Thymus (tissue), 11 donors: ENCODE results near the gene DEPDC5. TPM values are rescaled to one million over a fixed set of nuclear protein-coding genes. Genes with fewer than 3 reads are reported as not detected.

Source experiments
- DNase-seq, 9 donors: peaks; one replicate each; pipeline ENCODE4 v3.0.0-alpha.2; 2013; ENCODE audit warnings: low spot score in 9 of 9, low read depth in 6 of 9, missing footprints in 1 of 9
- H3K27ac ChIP-seq, 2 donors: one replicate each; pipeline ENCODE4 v1.5.1; 2013; ENCODE audit warnings: control low read depth in 1 of 2, low read depth in 1 of 2, low read length in 1 of 2, mild to moderate bottlenecking in 1 of 2, moderate library complexity in 1 of 2
- H3K27me3 ChIP-seq, 2 donors: one replicate each; pipeline ENCODE4 v1.5.1; 2013; ENCODE audit warnings: low read length in 1 of 2; ENCODE audit not compliant: control insufficient read depth in 2 of 2, insufficient read depth in 1 of 2
- H3K36me3 ChIP-seq, 2 donors: one replicate each; pipeline ENCODE4 v1.5.1; 2013; ENCODE audit warnings: low read length in 1 of 2, mild to moderate bottlenecking in 1 of 2, moderate library complexity in 1 of 2; ENCODE audit not compliant: control insufficient read depth in 2 of 2, insufficient read depth in 2 of 2
- H3K4me1 ChIP-seq, 2 donors: one replicate each; pipeline ENCODE4 v1.5.1; 2013; ENCODE audit warnings: low read length in 2 of 2; ENCODE audit not compliant: control insufficient read depth in 2 of 2, insufficient read depth in 2 of 2
- H3K4me3 ChIP-seq, 2 donors: one replicate each; pipeline ENCODE4 v1.5.1; 2013; ENCODE audit warnings: low read length in 2 of 2, control low read depth in 1 of 2, mild to moderate bottlenecking in 1 of 2
- H3K9me3 ChIP-seq, 2 donors: one replicate each; pipeline ENCODE4 v1.5.1; 2013; ENCODE audit warnings: low read length in 1 of 2, mild to moderate bottlenecking in 1 of 2; ENCODE audit not compliant: control insufficient read depth in 2 of 2, insufficient read depth in 1 of 2
- WGBS: extraction: QIAGEN DNeasy Blood & Tissue Kit; methylation state at CpG from one replicate; pipeline ENCODE4 v1.1.7; 2013; 5-methylcytosine and 5-hydroxymethylcytosine counted together
- polyA plus RNA-seq: library from polyadenylated mRNA; stranded (reverse); fragments of 200-250 nt; gene quantifications from one replicate; pipeline ENCODE4 v1.2.3, GENCODE V29; 2013
- total RNA-seq: library from RNA; stranded (reverse); fragments of 120-200 nt; gene quantifications from one replicate; pipeline ENCODE4 v1.2.4, GENCODE V29; 2013
- donor health status: healthy.

The DEPDC5 gene
- total and polyA plus RNA-seq, 2 donors, result 9.2 to 10.5 TPM

DNA sequence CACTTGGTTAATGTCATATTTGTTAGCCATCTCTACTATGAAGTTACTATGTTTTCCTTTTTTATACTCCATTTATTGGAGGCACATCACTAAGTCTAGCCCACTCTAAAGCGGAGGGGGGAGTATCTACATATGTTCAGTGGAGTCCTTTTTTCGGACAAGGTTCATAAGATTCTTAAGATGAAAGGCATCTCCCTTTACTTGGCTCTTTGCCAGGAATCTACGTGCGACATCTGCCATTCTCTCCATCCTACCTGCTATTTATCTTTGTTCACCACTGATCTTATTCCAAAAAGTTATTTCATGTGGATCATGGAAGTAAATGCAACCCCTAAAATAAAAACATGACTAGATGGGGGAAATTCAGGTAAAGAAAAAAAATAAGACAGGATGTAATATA, 113.1 kb downstream of the DEPDC5 start:
- no peak for DNase-seq
- H3K4me3 ChIP-seq, result no peak overlapping the region
- WGBS, result 95% methylated on average over 4 of the region's 4 CpGs
- no peaks in the 10 kb centered on the region for H3K4me1 ChIP-seq
- H3K27ac ChIP-seq, result no peak overlapping the region
- H3K9me3 ChIP-seq, result no peaks in the 10 kb centered on the region
- peaks cover 15 to 20% of the 10 kb centered on the region in 2 donors for H3K36me3 ChIP-seq
- H3K27me3 ChIP-seq, result no peaks in the 10 kb centered on the region

DNA sequence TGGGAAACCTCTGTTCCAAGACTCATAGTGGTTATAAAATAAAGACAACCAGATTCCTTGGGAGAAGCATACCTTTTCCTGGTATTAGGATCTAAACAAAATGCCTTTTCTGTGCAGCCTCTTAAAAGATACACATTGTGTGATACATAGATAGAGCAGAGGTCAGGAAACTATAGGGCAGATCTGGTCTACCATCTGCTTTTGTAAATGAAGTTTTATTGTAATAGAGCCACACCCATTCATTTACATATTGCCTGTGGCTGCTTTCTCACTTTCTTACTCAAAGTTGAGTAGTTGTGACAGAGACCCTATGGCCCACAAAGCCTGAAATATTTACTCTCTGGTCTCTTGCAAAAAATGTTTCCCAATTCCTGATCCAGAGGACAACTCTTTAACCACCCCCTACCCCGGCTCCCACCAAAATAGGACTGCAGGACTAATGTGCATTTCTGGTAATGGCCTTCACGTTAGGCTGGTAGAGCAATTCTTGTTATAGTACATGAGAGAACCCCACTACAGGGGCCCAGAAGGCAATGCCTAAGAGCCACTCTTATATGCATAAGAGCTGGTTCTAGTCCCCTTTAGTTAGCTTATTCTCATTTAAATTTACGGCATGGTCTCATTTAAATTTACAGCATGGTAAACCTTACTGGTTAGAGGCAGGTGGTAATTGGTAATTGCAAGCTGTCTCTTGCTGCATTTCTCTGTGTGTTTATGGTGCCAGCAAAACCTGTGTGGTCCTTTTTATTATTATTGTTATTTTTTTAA, 113.8 kb downstream of the DEPDC5 start:
- WGBS, result 98% methylated on average over 3 of the region's 3 CpGs
- Histone ChIP-seq H3K4me1 (no peaks in the 10 kb centered on the region), H3K27me3 (no peaks in the 10 kb centered on the region), H3K36me3 (peaks cover 15 to 21% of the 10 kb centered on the region in 2 donors), H3K9me3 (no peaks in the 10 kb centered on the region), H3K4me3 (no peak overlapping the region), H3K27ac (no peak overlapping the region)
- DNase-seq, result no peak

DNA sequence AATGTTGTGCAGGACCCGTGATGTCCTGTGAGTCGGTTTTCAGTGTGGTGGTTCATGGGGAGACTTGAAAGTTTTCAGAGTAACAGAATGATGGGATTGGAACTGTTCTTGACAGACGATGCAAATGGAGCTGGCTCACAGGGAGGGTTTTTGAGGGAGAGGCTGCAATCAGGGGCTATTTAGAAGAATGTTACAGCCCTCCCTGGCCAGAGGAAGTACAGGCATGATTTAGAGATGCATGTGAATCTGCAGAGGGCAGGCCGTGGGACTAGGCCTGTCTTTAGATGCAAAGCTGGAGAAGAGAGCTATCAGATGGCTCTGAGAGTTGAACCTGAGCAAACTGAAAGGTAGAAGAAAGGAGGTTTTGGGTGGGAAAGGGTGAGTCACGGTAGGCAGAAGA, 115.9 kb downstream of the DEPDC5 start:
- Histone ChIP-seq H3K27me3 (no peaks in the 10 kb centered on the region), H3K36me3 (peaks cover 27 to 29% of the 10 kb centered on the region in 2 donors), H3K4me3 (no peak overlapping the region), H3K27ac (no peak overlapping the region), H3K9me3 (no peaks in the 10 kb centered on the region), H3K4me1 (no peaks in the 10 kb centered on the region)
- WGBS, result 99% methylated on average over 5 of the region's 5 CpGs
- DNase-seq, result no peak

DNA sequence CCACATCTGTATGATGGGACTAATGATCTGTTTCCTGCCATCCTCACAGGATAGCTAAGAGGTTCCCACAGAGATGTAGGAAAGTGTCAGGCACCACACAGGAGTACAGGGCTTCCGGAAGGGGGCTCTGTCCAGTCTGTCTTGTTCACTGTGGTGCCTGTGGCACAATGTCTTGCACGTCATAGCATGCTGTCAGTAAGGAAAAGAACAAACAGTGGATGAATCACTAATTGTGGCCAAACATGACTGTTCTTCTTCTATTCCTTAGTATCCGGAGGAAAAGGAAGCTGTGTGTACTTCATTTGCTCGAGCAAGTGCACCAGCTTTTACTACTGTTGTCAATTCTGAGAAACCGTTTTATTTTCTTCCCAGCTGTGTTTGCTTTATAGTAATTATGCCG, 117.1 kb downstream of the DEPDC5 start:
- no peak for DNase-seq
- H3K27me3 ChIP-seq, result no peaks in the 10 kb centered on the region
- no peak overlapping the region for H3K4me3 ChIP-seq
- no peaks in the 10 kb centered on the region for H3K9me3 ChIP-seq
- no peaks in the 10 kb centered on the region for H3K4me1 ChIP-seq
- 93% methylated on average over 6 of the region's 6 CpGs for WGBS
- peaks cover 29% of the 10 kb centered on the region in 2 donors for H3K36me3 ChIP-seq
- no peak overlapping the region for H3K27ac ChIP-seq

DNA sequence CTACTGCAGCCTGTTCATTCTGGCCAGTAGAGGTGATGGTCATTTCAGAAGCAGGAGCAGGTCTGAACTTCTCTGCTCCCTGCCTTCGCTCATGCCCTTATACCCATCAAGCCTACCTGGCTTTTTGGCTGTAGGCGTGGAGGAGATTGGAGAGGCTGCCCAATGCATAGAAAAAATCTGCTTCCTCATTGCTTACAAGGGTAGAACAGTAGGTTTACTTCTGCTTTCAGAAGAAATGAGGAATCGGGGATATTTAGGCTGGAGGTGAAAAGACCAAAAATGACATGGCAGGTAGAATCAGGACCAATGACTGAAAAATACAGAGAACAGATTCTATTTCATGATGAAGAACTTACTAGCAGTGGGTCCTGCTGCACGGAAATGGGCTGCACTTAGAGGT, 117.7 kb downstream of the DEPDC5 start:
- Histone ChIP-seq H3K9me3 (no peaks in the 10 kb centered on the region), H3K36me3 (peaks cover 29 to 33% of the 10 kb centered on the region in 2 donors), H3K4me1 (no peaks in the 10 kb centered on the region), H3K4me3 (no peak overlapping the region), H3K27me3 (no peaks in the 10 kb centered on the region), H3K27ac (no peak overlapping the region)
- no peak for DNase-seq
- WGBS, result 89% methylated on average over 4 of the region's 4 CpGs

DNA sequence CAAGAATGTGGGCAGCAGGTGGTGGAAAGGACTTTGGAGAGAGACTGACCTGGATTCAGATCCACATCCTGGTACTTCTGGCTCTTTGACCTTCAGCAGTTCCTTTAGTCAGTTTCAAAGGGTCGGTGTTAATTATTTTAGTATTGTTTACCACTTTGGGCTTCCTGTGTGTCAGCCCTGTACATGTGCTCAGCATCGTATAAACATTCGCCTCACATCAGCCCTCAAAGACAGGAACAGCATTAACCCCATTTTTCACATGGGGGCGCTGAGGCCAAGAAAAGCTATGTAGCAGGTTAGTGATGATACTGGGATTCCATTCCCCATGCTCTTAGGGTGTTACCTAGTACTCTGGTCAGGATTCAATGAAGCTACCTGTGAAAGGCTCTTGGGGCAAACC, 118.4 kb downstream of the DEPDC5 start:
- no peak overlapping the region for H3K4me3 ChIP-seq
- no peaks in the 10 kb centered on the region for H3K4me1 ChIP-seq
- WGBS, result 89% methylated on average over 4 of the region's 4 CpGs
- H3K27me3 ChIP-seq, result no peaks in the 10 kb centered on the region
- H3K9me3 ChIP-seq, result no peaks in the 10 kb centered on the region
- no peak overlapping the region for H3K27ac ChIP-seq
- peak in 1 of 9 donors; percentile 12 for DNase-seq
- H3K36me3 ChIP-seq, result peaks cover 29 to 33% of the 10 kb centered on the region in 2 donors

DNA sequence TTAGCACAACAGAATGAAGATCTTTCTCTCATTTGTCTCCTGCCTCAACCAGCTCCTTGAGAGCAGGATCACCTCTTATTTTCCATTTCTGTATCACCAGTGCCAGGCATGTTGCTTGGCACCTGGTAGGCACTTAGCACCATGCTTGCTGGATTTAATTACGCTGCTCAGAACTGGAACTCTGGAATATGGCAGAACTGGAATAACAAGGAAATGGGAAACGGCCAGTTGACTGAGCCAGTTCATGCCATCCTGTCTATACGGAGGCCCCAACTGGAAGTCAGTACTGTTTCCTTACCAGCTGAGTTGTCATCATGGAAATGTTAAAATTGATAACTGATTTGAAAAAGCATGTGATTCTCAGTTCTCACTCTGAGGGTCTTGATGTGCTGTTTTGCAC, 121.0 kb downstream of the DEPDC5 start:
- no peak overlapping the region for H3K4me3 ChIP-seq
- no peaks in the 10 kb centered on the region for H3K4me1 ChIP-seq
- peaks cover 29 to 37% of the 10 kb centered on the region in 2 donors for H3K36me3 ChIP-seq
- no peak overlapping the region for H3K27ac ChIP-seq
- 99% methylated on average over 3 of the region's 3 CpGs for whole genome bisulfite sequencing
- no peak for DNase-seq
- H3K27me3 ChIP-seq, result no peaks in the 10 kb centered on the region
- H3K9me3 ChIP-seq, result no peaks in the 10 kb centered on the region

DNA sequence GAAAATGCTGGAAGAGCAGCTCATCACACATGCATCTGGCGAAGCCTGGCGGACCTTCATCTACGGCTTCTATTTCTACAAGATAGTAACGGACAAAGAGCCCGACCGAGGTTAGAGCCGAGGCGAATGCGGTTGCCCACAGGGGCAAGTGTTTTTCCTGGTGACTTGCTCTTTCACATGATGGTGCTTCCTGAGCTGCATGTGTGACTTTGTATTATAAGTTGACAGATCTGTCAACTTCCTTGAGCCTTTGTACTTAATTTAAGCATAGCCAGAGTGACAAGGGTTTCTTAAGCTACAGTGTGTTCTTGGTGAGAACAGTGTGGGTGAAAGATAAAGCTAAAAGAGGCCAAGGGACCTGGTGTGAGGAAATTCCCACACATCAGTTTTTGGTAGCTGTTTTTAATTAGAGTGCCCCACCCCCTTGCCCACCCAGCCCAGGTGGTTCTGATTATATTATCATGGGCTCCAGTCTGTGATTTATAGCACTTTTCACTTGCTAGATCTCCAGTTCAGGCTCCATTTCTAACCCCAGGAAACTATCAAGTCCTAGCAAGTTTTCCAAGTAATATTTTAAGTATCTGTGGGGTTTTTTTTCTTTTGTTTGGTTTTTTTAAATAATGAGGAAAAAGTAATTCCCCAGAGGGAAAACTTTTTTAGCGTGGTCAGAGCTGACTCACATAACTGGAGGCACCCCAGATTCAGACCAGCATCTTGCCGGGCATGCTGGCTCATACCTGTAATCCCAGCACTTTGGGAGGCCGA, 122.5 kb downstream of the DEPDC5 start:
- WGBS, result 75% methylated on average over 12 of the region's 12 CpGs
- Histone ChIP-seq H3K27ac (no peak overlapping the region), H3K4me1 (no peaks in the 10 kb centered on the region), H3K27me3 (no peaks in the 10 kb centered on the region), H3K4me3 (no peak overlapping the region), H3K9me3 (no peaks in the 10 kb centered on the region), H3K36me3 (peaks cover 19 to 32% of the 10 kb centered on the region in 2 donors)
- no peak for DNase-seq

DNA sequence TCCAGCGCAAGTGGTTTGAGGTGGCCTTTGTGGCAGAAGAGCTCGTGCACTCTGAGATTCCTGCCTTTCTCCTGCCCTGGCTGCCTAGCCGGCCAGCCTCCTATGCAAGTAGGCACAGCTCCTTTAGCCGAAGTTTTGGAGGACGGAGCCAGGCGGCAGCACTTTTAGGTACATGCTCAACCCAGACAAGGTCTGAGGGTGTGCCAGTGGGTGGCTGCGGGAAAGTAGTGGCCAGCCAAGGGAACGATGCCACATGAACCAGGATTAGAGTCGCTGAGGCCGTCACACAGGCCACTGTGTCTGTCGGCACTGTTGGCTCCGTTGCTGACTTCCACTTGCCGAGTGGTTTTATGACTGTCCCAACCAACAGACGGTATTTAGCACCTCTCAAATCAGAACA, 125.8 kb downstream of the DEPDC5 start:
- H3K9me3 ChIP-seq, result no peaks in the 10 kb centered on the region
- no peaks in the 10 kb centered on the region for H3K4me1 ChIP-seq
- H3K4me3 ChIP-seq, result no peak overlapping the region
- no peak for DNase-seq
- H3K36me3 ChIP-seq, result peaks cover 4 to 20% of the 10 kb centered on the region in 2 donors
- H3K27ac ChIP-seq, result no peak overlapping the region
- WGBS, result 93% methylated on average over 14 of the region's 14 CpGs
- no peaks in the 10 kb centered on the region for H3K27me3 ChIP-seq
